Astrocyte of the spinal cord (primary cell): ENCODE results near the gene WASF2.
"Not testable (repeated sequence)": the region's sequence is repeated elsewhere in the genome, so short reads cannot be mapped to it uniquely, and the experiment has no call there.

Experiments used
- DNase-seq: peaks from one replicate; pipeline ENCODE4 v3.0.0; 2011; ENCODE audit warnings: low read depth, low spot score
- H3K4me3 ChIP-seq: 2 replicates; pipeline ENCODE4 v1.5.1; 2011; ENCODE audit warnings: low read depth, mild to moderate bottlenecking, low read length, moderate library complexity
- CTCF ChIP-seq: IDR thresholded peaks from 2 replicates; pipeline ENCODE4 v1.5.1; 2012; ENCODE audit warnings: low read depth, mild to moderate bottlenecking, low read length, inconsistent platforms
- in situ Hi-C: cut with HindIII; loops from 2 replicates; pipeline ENCODE4 v1.10.0; 2017; ENCODE audit warnings: low sequenced_read_pairs

WASF2 gene

GRCh38 chr1:27393641-27394281, 96.2 kb downstream of the WASF2 start:
- DNase-seq = no peak
- H3K4me3 ChIP-seq = no peak overlapping the region
- in situ Hi-C loops = no loop called here
- no peak for TF ChIP-seq CTCF

GRCh38 chr1:27392778-27393635, 97.0 kb downstream of the WASF2 start:
- peak overlapping the region; percentile 69 for H3K4me3 ChIP-seq
- TF ChIP-seq CTCF = peak; percentile 41
- in situ Hi-C loops = no loop called here
- no peak for DNase-seq

- H3K4me3 ChIP-seq = peak within 1 kb of the TSS; percentile 69
- DNase-seq = peak; percentile 92
- in situ Hi-C loops = no loop called here
- TF ChIP-seq CTCF = peak; percentile 68
Measured at GRCh38 chr1:27392096-27392777, 97.7 kb downstream of the WASF2 start, which contains the start of gene GPR3. GPR3 (plus strand) TSS chr1:27392622; CDS start chr1:27393799, 1,177 bp downstream.

GRCh38 chr1:27391511-27392095, 98.4 kb downstream of the WASF2 start:
- no peak for TF ChIP-seq CTCF
- peak overlapping the region; percentile 26 for H3K4me3 ChIP-seq
- DNase-seq = no peak
- in situ Hi-C loops = no loop called here

GRCh38 chr1:27388337-27389005, 101.5 kb downstream of the WASF2 start:
- no peak for DNase-seq
- in situ Hi-C loops = no loop called here
- no peak overlapping the region for H3K4me3 ChIP-seq
- TF ChIP-seq CTCF = peak; percentile 95

- H3K4me3 ChIP-seq, DNase-seq, in situ Hi-C loops: not testable (repeated sequence)
Measured at GRCh38 chr1:27384797-27385196, 105.2 kb downstream of the WASF2 start.
